GM18498 (cell line): ENCODE measurements around the gene POMP.
"Not testable (repeated sequence)": the region's sequence is repeated elsewhere in the genome, so short reads cannot be mapped to it uniquely, and the experiment has no call there.

Experiments used
- ATAC-seq: cut with Tn5 transposase; IDR thresholded peaks from one replicate; pipeline ENCODE4 v1.9.1; 2021; ENCODE audit warnings: mild to moderate bottlenecking, moderate library complexity; ENCODE audit not compliant: unreplicated experiment

The POMP gene

GRCh38 chr13:28636677-28637317, 22.1 kb upstream of the POMP start:
- peak; percentile 58 for ATAC-seq

- no peak for ATAC-seq
Observed at GRCh38 chr13:28637714-28638355, 21.1 kb upstream of the POMP start.

GRCh38 chr13:28638756-28639155, 20.2 kb upstream of the POMP start:
- ATAC-seq: no peak

GRCh38 chr13:28640861-28641599, 17.9 kb upstream of the POMP start:
- ATAC-seq: peak; percentile 18

GRCh38 chr13:28641600-28641926, 17.4 kb upstream of the POMP start:
- ATAC-seq: peak; percentile 71

GRCh38 chr13:28650284-28650683, 8.6 kb upstream of the POMP start:
- no peak for ATAC-seq

- no peak for ATAC-seq
Observed at GRCh38 chr13:28651810-28652401, 7.0 kb upstream of the POMP start.

GRCh38 chr13:28653111-28653510, 5.8 kb upstream of the POMP start:
- ATAC-seq: no peak

- ATAC-seq: no peak
Observed at GRCh38 chr13:28654276-28654675, 4.7 kb upstream of the POMP start.

GRCh38 chr13:28655561-28655960, 3.4 kb upstream of the POMP start:
- ATAC-seq: no peak

GRCh38 chr13:28657784-28658538, 969 bp upstream of the POMP start:
- no peak for ATAC-seq

GRCh38 chr13:28658539-28658795, 463 bp upstream of the POMP start:
- peak; percentile 10 for ATAC-seq

GRCh38 chr13:28659621-28659970, 666 bp downstream of the POMP start:
- ATAC-seq: peak; percentile 39

GRCh38 chr13:28666897-28667488, 8.1 kb downstream of the POMP start:
- no peak for ATAC-seq

- no peak for ATAC-seq
Observed at GRCh38 chr13:28671126-28671792, 12.3 kb downstream of the POMP start.

- ATAC-seq: no peak
Observed at GRCh38 chr13:28678809-28679208, 19.9 kb downstream of the POMP start.

- ATAC-seq: no peak
Observed at GRCh38 chr13:28679628-28680027, 20.7 kb downstream of the POMP start.

GRCh38 chr13:28680541-28680940, 21.6 kb downstream of the POMP start:
- ATAC-seq: no peak

GRCh38 chr13:28683169-28683568, 24.2 kb downstream of the POMP start:
- not testable (repeated sequence) for ATAC-seq

- no peak for ATAC-seq
Observed at GRCh38 chr13:28684257-28684656, 25.3 kb downstream of the POMP start.

GRCh38 chr13:28685114-28685513, 26.2 kb downstream of the POMP start:
- no peak for ATAC-seq
